ENCODE measurements around the gene MARCHF3.
"Not testable (repeated sequence)": the region's sequence is repeated elsewhere in the genome, so short reads cannot be mapped to it uniquely, and the experiment has no call there.

Gene MARCHF3

DNA sequence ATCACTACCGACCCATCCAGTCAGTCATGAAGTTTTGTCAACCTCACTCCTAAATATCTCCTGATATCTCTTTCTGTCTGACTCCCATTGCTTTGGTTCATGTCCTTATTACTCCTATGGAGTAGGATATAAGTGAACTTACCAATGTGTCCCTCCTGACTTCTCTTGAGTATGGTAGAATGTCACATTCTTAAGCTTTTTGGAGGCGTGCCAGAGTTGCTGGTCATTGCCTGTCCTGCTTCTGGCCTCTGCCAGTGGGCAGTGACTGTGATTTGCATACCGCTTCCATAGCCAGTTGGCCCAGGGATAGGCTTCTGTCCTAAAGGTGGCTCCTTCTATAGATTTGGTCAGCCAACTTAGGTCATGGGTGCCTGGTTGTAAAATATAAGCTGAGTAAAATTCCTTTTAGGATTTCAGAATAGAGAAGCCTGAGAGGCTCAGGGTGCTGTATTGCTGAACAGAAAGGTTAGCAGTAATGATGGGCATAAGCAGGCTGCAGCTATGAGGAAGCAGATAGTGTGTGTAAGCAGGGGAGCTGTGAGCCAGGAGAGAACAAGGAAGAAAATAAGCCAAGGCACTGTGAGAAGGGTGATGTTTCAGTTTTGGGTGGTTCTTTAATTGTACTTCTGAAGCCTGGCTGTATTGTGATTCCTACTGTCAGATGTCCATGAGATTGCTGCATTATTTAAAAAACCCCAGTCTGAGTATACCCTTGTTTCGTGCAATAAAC is 16.1 kb upstream of the MARCHF3 start:
- DNase-seq = no peak

DNA sequence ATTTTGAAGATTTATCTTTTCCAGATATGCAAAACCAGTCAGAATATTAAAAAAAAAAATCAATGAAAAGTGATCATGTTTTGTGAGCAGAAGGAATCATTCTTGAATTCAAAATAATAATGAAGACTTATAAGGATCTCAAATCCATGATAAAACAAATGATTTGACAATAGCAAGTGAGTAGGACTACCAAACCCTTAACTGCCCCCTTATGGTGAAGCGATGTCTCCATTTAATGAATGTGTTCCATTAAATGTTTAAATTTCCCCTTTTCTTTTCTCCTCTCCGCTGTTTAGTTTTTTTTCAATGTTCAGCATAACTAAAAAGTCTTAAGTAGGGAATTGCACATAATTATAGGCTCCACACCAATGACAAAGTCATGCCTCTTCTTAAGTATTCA is 12.2 kb upstream of the MARCHF3 start:
- no peak for DNase-seq

DNA sequence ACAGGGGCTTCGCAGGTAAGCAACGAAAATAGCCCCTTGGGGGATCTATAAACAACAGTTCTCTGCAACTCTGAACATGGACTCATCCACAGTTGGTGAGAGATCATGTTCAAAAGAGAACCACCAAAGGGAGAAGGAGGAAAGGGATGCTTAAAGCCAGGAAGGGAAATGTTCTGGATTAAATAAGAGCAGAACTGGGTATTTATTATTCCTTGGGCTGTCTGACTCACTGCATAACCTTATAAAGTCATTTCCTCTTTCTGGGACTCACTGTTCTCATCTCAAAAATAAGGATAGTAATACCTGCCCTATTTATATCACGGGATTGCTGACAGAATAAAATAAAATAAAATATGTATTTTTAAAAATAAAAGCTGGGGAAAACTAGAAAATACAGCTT is 11.2 kb upstream of the MARCHF3 start:
- DNase-seq = no peak

DNA sequence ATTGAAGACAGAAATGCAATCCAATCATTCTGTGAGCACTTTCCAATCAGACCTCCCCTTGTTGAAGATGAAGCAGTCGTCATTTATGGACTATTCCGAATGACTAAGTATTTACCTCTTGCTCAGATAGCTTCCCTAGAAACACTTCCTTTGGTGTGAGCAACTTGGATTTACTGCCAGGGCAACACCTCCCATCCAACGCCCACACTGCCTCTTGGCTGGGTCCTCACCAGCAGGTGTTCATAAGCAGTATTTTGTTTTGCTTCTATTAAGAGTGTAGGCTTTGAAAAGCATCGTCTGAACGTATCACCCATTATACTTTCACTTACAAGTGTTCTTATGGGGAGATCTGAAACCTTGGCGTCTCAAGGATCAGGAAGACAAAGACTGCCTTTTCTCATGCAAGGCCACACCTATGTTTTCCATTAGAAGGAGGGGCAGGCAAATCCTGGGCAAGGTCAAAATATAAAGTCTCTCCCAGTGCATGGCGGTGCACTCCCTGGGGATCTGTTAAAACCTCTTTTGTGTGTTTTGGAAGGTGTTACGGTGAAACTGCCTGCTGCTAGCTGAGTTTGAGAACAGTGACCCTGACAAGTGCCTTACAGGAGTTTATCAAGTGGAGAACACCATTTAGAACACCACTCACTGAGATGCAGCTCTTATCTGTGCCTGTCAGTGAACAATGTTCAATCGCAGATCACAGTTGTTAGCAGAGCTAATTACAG is 10.6 kb upstream of the MARCHF3 start:
- no peak for DNase-seq

DNA sequence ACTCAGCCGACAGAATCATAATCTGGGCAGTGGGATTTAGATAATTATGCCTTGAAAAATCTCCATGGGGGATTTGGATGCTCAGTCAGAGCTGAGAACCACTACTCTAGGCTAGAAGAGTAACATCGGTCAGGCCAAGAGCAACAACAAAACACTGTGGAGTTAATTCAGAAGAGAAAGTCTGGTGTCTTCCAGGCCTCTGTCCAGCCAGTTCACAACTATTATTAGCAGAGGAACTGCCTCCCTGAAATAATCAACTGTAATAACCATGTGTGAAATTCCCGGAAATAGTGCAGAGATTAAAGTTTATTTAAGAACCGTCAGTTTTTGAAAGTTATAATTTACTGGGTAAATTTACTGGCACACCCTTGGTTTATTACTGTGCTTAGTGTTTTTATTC is 8.2 kb upstream of the MARCHF3 start:
- no peak for DNase-seq

DNA sequence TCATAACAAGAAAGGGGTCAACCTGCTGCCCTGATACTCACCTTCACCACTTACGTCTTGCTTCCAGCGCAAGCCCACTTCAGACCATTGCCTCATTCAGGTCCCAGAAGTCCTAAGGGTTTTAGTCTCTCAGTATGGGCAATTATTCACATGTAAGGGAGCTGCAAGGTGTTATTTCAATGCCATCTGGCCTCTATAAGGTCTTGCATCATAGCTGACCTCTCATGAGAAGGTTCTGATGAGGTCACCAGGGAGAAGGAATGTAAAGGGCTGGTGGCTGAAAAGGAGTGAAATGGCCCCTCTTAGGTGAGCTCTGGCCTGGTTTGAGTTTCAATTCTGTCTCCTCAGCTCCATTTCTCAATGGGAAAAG is 1.5 kb upstream of the MARCHF3 start:
- DNase-seq = no peak

DNA sequence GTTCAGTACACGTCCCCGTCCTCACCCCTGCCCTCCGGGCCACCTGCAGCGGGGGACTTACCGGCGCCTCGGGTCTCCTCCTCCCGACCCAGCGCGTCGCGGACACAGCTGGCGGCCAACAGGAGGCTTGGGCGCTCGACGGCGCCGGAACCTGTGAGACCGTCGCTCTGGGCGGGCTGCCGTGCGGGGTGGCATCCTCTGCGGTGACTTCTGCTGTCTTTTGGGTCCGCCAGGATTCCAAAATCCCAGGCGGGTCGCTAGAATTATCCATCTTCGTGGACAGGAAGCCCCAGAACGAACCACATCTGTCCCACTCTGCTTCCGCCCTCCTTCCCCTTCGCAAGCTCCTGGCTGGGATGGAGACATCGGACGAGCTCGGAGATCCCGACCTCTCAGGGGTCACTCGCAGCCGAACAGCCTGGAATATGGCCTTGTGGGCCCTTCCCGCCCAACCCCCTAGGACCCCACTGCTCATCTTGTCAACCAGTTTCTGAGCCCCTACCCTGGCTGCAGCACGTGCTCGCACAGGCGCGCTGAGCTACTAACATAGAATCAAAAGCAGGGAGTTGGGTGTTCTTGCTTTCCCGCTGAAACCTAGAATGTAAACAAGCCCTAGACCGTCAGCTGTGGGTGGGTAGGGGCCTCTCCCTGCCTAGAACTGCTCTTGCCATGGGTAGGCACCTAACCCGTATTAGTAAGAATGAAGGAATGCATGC is 947 bp upstream of the MARCHF3 start:
- DNase-seq = no peak

DNA sequence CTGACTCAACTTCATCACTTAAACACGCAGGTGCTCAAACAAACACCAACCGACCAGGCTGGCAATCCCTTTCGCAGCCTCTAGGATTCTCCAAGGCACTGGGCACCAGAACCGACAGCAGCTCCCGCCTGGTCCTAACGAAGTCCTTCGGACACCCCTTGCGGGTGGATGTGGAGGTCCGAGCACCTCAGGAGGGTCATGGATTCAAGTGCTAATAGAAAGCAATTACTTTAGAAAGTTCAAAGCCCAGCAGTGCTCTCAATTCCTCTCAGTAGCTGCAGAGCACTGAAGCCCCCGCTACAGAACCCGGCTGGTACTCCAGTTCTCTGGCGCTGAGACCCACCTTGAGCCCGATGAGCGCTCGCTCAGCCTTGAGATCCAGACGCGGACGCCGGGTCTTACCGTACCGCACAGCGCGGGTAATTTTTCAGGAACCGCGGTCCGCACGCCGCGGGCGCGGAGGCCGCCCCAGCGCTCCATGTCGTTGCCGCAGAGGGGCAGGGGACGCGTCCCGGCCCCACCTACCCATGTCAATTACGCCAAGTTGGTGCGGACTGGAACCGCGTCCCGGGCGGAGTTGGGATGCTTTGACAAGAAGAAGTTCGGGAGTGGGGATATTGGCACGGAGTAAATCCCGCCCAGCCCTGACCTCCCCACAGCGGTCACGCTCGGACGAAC is 638 bp downstream of the MARCHF3 start:
- no peak for DNase-seq

DNA sequence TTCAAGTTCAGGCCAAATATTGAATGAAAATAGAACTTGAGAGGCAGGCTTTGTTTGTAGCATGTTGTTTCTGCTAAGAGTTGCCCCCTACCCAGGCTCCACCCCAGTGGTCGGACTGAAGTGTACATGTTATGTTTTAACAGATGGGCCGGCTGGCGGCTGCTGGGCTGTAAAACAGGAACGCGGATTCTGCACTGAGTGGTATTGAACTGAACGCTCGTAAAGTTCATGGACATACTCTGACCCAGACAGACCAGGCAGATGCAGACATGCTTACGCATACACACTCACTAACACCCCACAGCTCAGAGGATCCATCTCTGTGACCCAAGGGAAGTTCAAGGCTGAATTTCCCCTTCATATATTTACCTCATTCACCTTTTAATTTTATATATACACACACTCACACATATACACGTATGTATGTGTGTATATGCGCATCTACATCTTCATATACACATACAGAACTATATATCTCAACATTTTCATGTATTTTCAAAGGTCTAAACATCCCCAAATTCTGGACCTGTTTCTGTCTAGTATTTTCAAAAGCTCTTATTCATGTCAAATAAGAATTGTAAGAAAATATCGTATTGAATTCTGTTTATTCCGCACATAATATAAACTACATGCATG is 1.4 kb downstream of the MARCHF3 start:
- DNase-seq = no peak

DNA sequence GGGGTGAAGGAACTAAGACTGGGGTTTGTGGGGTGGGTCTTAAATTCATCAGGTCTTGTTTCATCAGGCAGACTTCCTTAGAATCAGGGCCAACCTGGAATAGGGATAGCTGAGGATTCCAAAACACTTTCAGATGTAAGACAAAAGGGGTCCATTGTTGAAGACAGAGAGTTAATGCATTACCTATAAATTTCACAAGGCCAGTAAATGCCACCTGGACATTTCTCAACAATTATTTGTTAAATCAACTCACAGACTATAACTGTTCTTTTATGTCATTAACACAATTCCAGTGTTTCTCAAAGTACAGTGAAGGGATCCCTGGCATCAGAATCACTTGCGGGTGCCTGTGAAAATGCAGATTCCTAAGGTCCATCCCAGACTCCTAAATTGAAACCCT is 2.8 kb downstream of the MARCHF3 start:
- no peak for DNase-seq

DNA sequence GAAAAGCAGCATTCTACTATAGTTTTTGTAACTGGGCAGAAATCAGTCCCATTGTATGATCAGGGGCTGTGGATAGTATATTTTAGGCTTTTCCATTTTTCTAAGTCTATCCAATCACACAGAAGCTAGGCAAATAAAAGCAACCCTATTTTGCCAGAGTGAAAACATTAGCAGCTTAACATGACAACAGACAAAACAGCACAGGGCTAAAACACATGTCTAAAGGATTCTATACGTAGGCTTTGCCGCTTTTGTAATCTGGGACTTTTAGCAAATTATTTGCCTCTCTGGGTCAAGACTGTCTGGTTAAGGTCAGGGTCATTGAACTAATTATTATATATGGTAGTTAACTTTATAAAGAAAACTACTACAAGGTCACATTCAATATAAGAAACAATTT is 4.2 kb downstream of the MARCHF3 start:
- no peak for DNase-seq

DNA sequence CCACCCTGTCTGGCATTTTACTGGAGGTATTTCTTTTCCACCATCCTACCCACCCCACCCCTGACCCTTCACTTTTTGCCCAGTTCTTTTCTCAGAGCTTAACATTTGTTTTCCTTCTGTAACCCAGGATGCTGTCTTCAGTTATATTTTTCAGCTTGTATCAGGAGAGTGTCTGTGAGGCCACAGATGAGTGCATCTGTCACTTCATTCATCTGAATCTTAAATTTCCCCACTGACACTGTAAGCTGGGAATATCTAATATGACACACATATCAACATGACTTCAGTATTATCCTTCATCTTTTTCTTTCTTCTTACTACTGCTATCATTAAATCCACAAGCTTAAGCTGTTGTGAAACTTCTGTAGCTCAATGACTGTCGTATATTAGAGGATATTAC is 4.9 kb downstream of the MARCHF3 start:
- no peak for DNase-seq

DNA sequence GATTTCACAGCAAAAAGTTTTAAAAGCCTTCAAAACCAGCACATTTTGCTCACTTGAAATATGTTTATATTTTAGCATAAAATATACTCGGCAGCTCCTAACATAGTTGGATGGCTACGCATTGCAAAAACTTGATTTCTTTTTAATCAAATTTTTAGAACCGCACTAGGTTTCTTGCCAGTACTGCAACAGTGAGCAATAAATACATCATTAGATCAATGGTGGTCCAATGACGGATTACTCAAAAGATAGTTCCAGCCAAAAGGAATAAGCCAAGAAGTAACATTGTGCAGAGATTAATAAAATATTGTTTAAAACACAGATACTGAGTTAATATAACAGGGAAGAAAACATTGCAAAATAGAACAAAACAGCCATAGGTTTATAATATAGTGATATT is 5.5 kb downstream of the MARCHF3 start:
- DNase-seq = no peak

DNA sequence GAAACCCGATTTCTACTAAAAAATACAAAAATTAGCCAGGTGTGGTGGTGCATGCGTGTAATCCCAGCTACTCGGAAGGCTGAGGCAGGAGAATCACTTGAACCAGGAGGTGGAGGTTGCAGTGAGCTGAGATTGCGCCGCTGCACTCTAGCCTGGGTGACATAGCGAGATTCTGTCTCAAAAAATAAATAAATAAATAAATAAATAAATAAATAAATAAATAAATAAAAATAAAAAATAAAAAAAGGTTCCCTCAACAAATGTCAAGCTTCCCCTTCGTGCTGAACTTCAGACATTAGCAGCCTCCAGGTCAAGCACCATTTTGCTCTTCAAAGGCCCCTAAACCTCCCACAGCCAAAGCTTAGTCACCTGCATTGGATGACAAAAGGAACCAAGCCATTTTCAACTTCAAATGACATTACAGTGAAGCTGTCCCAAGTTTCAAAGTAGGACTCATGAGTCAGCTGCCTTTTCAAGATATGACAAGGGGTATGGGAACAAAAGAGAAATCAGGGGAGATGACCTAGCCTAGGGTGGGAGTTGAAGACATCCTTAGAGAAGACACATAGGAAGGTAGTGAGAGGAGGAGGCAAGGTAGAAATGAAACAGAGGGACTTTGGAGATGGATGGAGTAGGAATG is 6.7 kb downstream of the MARCHF3 start:
- DNase-seq = not testable (repeated sequence)

DNA sequence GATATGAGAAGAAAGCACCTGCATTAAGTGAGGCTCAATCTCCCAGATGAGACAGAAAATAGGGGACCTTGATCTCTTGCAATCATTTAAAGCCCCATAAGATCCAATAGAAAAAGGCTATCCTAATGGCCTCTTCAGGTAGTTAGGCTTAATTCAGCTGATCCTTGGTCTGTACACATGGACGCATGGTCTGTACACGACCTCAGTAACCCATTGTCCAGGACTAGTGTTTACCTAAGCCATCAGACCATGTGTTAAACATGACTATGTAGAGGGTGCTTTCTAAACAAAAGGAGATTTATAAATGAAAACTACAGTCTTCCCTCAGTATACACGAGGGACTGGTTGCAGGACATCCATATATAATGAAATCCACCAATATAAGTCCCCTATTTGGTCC is 7.5 kb downstream of the MARCHF3 start:
- DNase-seq = no peak

DNA sequence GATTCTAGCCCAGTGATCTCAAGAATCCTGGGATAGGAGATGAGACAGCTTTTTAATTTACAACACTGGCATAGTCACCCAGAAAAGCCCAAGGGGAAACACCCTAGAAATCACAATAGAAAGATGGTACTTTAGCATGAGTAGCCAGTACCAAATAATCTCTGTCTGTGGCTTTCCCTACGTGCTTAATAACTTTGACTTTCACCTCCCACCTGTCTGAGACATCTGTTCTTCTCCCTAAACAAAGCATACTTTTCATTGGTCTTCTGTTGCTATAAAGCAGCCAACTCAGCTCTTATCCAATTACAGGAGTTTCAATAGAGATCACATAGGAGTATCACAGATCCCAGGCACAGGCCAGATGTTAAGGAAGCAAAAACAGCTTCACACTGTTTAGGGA is 10.4 kb downstream of the MARCHF3 start:
- no peak for DNase-seq

DNA sequence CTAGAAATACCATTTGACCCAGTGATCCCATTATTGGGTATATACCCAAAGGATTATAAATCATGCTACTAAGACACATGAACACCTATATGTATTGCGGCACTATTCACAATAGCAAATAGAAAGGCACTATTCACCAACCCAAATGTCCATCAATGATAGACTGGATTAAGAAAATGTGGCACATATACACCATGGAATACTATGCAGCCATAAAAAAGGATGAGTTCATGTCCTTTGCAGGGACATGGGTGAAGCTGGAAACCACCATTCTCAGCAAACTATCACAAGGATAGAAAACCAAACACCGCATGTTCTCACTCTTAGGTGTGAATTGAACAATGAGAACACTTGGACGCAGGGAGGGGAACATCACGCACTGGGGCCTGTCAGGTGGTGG is 13.6 kb downstream of the MARCHF3 start:
- not testable (repeated sequence) for DNase-seq

DNA sequence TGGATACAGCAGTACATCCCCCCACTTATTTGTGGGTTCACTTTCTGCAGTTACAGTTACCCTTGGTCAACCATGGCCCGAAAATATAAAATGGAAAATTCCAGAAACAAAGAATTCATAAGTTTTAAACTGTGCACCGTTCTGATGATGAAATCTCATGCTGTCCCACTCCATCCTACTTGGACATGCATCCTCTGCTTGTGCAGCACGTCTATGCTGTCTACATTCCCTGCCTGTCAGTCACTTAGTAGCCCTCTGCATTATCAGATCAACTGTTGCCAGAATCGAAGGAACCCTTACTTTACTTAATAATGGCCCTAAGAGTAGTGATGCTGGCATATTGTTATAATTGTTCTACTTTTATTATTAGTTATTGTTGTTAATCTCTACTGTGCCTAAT is 14.6 kb downstream of the MARCHF3 start:
- no peak for DNase-seq

DNA sequence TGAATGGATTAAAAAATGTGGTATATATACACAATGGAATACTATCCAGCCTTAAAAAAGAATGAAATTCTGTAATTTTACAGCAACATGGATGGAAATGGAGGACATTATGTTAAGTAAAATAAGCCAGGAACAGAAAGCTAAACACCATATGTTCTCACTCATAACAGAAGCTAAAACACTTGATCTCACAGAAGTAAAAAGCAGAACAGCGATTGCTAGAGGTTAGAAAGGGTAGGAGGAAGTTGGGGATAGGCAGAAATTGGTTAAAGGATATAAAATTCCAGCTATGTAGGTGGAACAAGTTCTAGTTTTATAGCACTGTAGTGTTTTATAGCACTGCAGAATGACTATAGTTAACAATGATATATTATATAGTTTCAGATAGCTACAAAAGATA is 15.8 kb downstream of the MARCHF3 start:
- DNase-seq = no peak

DNA sequence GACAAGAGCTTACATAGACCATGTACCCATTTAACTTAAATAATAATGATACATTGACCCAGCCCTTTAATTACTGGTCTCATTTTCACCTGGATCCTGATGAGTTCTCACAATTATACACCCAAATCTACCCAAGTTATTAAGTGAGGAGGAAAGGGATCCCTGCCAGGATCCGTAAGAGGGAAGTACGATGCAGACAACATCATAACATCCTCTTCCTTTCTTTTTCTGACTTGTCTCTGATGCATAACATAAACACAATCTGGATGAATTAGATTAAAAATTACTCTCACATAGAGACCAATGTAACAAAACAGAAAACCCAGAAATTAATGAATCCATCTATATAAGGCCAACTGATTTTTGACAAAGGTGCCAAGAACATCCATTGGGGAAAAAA is 17.0 kb downstream of the MARCHF3 start:
- no peak for DNase-seq

DNA sequence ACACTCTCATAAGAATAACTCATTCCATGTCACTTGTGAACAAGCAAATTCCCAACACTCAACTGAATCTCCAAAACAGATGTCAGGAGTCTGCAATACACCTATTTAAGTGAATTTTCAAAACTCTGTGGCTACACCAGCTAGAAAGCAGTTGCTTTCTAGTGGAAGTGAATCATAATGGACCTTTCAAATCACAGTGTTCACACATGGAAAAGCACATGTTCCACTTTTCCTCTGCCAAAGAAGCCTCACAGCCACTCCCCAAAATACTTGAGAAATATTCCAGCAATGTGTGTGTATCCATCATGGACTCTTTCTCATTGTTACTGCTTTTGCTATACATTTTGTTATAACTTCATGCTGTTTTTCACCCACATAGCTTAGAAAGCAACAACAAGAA is 17.4 kb downstream of the MARCHF3 start:
- DNase-seq = no peak

DNA sequence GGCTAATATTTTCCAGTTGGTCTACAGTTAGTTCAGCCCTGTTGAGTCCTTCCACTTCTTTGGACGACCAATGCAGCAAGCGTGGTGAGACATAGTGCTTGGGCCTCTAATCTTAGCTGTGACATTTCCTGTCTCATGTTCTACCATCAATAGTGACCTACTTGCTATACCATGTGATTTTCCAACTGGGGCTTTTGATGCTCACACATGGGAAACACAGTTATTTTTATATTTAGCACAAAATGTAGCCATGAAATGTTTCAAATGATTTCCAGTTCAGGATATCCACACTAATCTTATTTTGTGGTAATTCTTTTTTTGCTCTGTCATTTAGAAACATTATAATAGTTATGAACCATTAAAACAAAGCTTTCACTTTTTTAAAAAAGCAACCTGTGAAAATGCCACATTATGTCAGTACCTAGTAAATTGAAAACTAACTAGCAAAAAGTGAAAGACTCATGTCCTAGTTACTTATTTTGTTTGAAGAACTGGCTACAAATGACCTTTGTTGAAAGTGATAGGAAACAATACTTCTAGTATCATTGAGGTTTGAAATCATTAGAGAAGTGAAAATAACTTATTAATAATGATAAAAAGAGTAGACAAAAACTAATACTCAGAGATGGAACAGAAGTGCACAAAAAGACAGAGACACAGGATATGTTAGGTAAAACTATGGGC is 18.3 kb downstream of the MARCHF3 start:
- no peak for DNase-seq

Measured in GOT3 (cell line).